A673 (cell line): ENCODE measurements around the gene ETV4. TPM values are rescaled to one million over a fixed set of nuclear protein-coding genes. Genes with fewer than 3 reads are reported as not detected.

Experiments
- BruUV-seq: library from RNA; stranded (reverse); fragments of 400-500 nt; replicated peaks from 2 replicates; lab custom pipeline; 2021; lab: Mats Ljungman, UMichigan
- CTCF ChIA-PET: fragments of 300-600 bp; sonication (Branson Sonifier 250); formaldehyde crosslinking; loops from one replicate; lab custom pipeline; 2022; ENCODE audit warnings: antibody characterized with exemption; lab: Charles Lee
- POLR2A ChIA-PET: fragments of 300-600 bp; sonication (Branson Sonifier 250); formaldehyde crosslinking; loops from one replicate; lab custom pipeline; 2022; ENCODE audit warnings: antibody characterized with exemption; ENCODE audit not compliant: low non-redundant PET; lab: Charles Lee
- DNase-seq: peaks from one replicate; pipeline ENCODE4 v3.0.0-alpha.2; 2015; ENCODE audit warnings: low spot score
- H3K27ac ChIP-seq: fragments of 200-600 bp; sonication (generic); 2 replicates; pipeline ENCODE4 v1.5.1; 2016; ENCODE audit warnings: mixed run types, low read depth, mild to moderate bottlenecking, mixed read lengths, antibody characterized with exemption, low read length; ENCODE audit not compliant: poor library complexity, severe bottlenecking
- H3K27me3 ChIP-seq: fragments of 200-600 bp; sonication (generic); replicated peaks from 2 replicates; pipeline ENCODE4 v1.6.1; 2017; ENCODE audit warnings: mixed run types, low read depth, mild to moderate bottlenecking, mixed read lengths, antibody characterized with exemption, low read length; ENCODE audit not compliant: insufficient read depth, poor library complexity
- H3K36me3 ChIP-seq: fragments of 200-600 bp; sonication (generic); 2 replicates; pipeline ENCODE4 v1.6.1; 2016; ENCODE audit warnings: mixed run types, mild to moderate bottlenecking, mixed read lengths, antibody characterized with exemption, low read length; ENCODE audit not compliant: insufficient read depth, poor library complexity, severe bottlenecking
- H3K4me1 ChIP-seq: fragments of 200-600 bp; sonication (generic); 2 replicates; pipeline ENCODE4 v1.6.1; 2017; ENCODE audit warnings: mixed run types, mild to moderate bottlenecking, mixed read lengths, antibody characterized with exemption, low read length; ENCODE audit not compliant: insufficient read depth, poor library complexity, severe bottlenecking
- H3K4me3 ChIP-seq: fragments of 200-600 bp; sonication (generic); 2 replicates; pipeline ENCODE4 v1.5.1; 2016; ENCODE audit warnings: low read depth, mixed run types, mild to moderate bottlenecking, mixed read lengths, low read length; ENCODE audit not compliant: poor library complexity, severe bottlenecking
- H3K9me3 ChIP-seq: fragments of 200-600 bp; sonication (generic); 2 replicates; pipeline ENCODE4 v1.6.1; 2016; ENCODE audit warnings: mixed run types, low read depth, mild to moderate bottlenecking, mixed read lengths, antibody characterized with exemption, low read length; ENCODE audit not compliant: poor library complexity, severe bottlenecking
- EZH2 ChIP-seq: fragments of 200-600 bp; sonication (generic); IDR thresholded peaks from 2 replicates; pipeline ENCODE4 v1.6.1; 2017; ENCODE audit warnings: borderline replicate concordance, low read depth, mild to moderate bottlenecking, mixed read lengths, antibody characterized with exemption, low read length; ENCODE audit not compliant: poor library complexity, severe bottlenecking
- intact Hi-C: fragments of 100-400 bp; cut with micrococcal nuclease; formaldehyde crosslinking; loops from one replicate; pipeline ENCODE4 v1.10.0; 2022; ENCODE audit not compliant: unreplicated experiment
- total RNA-seq: library from RNA; stranded (reverse); gene quantifications from 2 replicates; pipeline ENCODE4 v1.2.3, GENCODE V29; 2021
- TF ChIP-seq, protein P1 (sequence below): fragments of 300-800, 200-600 bp; sonication (generic); conservative IDR thresholded peaks from 2 replicates; pipeline ENCODE4 v1.5.1; 2017; ENCODE audit warnings: low read depth, mild to moderate bottlenecking, antibody characterized with exemption, low read length, moderate library complexity, mixed read lengths

The ETV4 gene
- total RNA-seq, 1 experiment from 2014 or later: 31.2 TPM

DNA sequence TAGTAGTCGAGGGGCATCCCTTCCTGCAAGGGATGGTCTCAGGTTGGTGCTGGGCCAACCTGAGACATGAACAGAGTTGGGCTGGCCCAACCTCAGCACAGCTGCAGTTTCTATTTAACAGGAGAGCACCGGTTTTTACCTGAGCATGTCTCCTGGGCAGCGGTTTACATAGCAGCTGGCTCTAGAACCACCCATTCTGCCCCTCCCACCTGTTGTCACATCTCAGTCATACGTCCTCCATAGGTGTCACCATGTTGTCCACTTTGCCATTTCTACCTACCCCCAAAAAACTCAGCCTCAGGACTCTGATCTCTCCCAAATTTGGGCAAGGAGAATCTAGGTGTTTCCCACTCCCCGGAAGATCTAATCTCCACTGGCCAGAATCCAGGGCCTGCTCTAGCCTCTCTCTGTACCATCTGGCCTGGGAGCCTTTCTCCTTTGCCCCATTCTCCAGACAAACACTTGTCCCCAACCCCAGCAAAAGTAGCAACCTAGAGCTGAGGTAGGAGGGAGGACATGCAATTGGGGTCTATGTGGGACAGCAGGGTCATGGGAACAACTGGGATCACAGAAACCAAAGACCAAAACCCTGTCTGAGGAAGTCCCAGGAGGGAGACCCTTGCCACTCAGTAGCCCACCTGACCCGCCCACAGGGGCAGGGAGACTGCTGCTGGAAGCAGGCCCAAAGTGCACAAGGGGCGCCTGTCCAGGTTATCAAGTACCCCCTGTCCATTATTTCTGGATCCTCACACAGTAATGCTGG is 19.1 kb downstream of the ETV4 start:
- BruUV-seq: no TSS peak
- DNase-seq: no peak
- TF ChIP-seq EZH2: no peak
- TF ChIP-seq, protein P1, sequence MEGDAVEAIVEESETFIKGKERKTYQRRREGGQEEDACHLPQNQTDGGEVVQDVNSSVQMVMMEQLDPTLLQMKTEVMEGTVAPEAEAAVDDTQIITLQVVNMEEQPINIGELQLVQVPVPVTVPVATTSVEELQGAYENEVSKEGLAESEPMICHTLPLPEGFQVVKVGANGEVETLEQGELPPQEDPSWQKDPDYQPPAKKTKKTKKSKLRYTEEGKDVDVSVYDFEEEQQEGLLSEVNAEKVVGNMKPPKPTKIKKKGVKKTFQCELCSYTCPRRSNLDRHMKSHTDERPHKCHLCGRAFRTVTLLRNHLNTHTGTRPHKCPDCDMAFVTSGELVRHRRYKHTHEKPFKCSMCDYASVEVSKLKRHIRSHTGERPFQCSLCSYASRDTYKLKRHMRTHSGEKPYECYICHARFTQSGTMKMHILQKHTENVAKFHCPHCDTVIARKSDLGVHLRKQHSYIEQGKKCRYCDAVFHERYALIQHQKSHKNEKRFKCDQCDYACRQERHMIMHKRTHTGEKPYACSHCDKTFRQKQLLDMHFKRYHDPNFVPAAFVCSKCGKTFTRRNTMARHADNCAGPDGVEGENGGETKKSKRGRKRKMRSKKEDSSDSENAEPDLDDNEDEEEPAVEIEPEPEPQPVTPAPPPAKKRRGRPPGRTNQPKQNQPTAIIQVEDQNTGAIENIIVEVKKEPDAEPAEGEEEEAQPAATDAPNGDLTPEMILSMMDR: no peak
- Histone ChIP-seq H3K4me1 (peaks cover 14% of the 10 kb centered on the region), H3K27ac (no peak overlapping the region), H3K9me3 (no peaks in the 10 kb centered on the region), H3K4me3 (no peak overlapping the region), H3K36me3 (peaks cover 2% of the 10 kb centered on the region), H3K27me3 (no peaks in the 10 kb centered on the region)
- intact Hi-C loops: no loop called here
- ChIA-PET POLR2A (no interaction called here), CTCF (no interaction called here)

DNA sequence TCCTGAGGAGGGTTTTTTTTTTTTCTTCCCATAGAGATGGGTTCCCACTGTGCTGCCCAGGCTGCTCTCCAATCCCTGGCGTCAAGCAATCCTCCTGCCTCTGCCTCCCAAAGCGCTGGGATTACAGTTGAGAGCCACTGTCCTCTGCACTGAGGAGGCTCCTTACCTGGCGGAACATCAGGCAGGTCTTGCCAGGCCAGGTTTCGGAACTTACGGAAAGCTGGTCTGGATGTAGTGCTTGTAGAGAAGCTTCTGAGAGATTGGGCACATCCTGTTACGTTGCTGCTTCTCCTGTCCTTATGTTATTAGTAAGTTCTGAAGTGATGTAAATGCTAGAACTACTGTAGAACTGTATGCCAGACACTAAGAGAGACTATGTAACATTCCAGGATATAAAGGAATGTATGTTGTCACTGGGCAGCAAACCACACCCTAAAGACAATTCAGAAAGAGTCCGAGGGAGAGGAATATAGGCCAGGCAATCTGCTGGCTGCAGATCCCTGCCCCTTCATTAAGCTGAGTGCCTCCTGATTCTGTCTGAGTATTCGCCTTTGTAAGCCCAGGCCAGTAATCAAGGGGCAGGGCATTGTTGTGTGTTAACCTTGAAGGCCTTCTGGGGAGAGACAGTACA is 21.1 kb downstream of the ETV4 start:
- Histone ChIP-seq H3K27ac (no peak overlapping the region), H3K4me3 (no peak overlapping the region), H3K27me3 (no peaks in the 10 kb centered on the region), H3K36me3 (peaks cover 14% of the 10 kb centered on the region), H3K4me1 (peaks cover 3% of the 10 kb centered on the region), H3K9me3 (no peaks in the 10 kb centered on the region)
- TF ChIP-seq, protein P1: no peak
- TF ChIP-seq EZH2: no peak
- intact Hi-C loops: no loop called here
- ChIA-PET POLR2A (no interaction called here), CTCF (no interaction called here)
- BruUV-seq: TSS peak; percentile 32
- no peak for DNase-seq

DNA sequence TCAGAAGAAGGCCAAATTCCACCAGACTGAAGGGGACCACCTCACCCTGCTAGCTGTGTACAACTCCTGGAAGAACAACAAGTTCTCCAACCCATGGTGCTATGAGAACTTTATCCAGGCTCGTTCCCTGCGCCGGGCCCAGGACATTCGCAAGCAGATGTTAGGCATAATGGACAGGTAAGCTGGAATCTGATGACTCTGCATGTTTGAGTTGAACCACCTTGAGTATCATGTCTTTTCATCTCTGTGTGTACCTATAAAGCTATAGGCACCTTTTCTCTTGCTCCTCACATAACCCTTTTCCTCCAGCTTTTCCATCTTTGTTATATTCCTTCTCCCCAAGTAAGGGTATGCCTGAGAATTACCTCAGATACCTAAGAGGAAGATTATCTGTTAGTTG is 24.8 kb downstream of the ETV4 start:
- no peaks in the 10 kb centered on the region for H3K9me3 ChIP-seq
- no TSS peak for BruUV-seq
- CTCF ChIA-PET: no interaction called here
- POLR2A ChIA-PET: no interaction called here
- peaks cover 20% of the 10 kb centered on the region for H3K36me3 ChIP-seq
- no peak for DNase-seq
- H3K27ac ChIP-seq: no peak overlapping the region
- TF ChIP-seq, protein P1: no peak
- no peak for TF ChIP-seq EZH2
- intact Hi-C loops: loop anchor here (2.0 kb wide), 1 partner anchor 55 kb away; no protein-coding TSS in a partner anchor
- no peak overlapping the region for H3K4me3 ChIP-seq
- H3K4me1 ChIP-seq: no peaks in the 10 kb centered on the region
- H3K27me3 ChIP-seq: no peaks in the 10 kb centered on the region
